ENCODE measurements around the gene RITA1.

RITA1 gene

DNA sequence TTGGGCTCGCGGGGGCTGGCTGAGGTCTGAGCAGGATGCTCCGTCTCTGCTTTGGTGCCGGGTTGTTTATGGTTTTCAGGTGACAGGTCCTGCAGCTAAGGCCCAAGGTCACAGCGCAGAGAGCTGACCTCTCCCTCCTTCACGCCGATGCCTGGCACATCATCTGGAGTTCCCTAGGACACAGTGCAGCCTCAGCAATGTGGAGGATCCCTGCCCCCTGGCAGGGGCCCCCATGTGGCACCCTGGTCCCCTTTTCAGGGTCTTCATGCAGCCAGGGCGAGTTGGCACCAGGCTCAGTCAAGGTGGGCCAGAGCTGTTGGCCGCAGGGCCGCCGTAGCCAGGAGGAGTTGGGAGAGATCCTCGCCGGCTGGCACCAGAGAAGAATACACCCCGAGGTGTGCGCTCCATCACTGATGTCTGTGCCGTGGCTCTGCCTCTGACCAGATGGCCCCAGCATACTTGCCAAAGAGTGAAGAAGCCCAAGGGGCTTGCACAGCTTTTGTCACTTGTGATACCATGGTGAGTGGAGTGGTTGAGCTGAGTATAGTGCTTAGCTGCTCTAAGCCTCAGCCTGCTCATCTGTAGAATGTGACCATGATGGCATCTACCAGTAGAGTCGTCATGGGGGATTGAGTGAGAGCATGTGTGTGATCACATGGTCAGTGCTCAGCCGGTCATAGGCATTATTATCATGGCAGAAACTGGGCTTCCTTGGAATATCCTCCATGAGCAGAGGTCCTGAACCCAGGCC lies 46.7 kb downstream of the RITA1 start:
- no peak for DNase-seq

DNA sequence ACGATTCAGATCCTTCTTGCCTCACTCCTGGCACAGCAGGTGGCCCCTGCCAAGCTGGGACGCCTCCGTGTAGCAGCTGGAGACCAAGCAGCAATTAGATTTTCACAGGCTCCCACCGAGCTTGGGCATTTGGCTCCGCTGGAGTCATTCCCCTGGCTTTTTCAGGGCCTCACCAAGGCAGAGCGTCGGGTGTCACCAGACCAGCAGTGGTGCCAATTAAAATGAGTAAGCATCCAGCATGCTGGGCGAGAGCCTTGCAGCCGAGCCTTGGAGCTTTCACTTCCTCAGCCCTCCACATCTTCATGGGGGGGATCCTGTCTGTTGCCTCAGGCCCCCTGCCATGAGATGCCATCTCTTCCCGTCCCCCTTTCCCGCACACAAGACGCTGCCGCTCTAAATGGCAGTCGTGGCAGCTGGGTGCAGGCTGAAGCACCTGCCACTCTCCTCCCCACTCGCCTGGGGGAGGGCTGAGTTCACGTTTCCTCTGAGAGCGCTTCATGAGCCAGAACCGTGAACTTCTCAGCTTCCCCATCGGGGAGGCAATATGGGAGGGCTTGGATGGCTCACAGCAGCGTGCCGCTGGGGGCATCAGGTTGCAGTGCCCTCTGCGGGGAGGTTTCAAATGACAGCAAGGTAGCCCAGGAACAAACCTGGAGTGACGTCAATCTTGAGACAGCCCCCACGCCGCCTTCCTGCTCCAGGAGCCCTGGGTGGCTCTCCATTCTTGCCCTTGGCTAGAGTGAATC lies 47.5 kb downstream of the RITA1 start:
- DNase-seq: peak; percentile 96

DNA sequence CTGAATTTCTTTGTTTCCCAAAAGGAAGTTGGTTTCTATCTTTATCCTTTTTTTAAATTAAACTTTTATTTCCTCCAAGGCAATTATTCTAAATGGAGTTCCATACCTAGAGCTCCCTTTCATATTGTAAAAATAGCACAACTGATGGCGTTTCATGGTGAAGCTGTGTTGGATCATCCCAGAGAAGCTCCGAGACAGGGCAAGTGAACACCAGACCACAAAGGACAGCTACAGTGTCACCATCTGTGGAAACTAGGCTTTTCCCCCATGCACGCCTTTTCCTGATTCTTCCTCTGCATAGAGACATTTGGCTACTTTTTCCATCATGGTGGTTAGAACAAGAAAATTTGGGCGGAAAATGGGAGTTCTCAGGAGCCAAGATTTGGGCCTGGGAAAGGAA lies 48.4 kb downstream of the RITA1 start:
- DNase-seq: no peak

DNA sequence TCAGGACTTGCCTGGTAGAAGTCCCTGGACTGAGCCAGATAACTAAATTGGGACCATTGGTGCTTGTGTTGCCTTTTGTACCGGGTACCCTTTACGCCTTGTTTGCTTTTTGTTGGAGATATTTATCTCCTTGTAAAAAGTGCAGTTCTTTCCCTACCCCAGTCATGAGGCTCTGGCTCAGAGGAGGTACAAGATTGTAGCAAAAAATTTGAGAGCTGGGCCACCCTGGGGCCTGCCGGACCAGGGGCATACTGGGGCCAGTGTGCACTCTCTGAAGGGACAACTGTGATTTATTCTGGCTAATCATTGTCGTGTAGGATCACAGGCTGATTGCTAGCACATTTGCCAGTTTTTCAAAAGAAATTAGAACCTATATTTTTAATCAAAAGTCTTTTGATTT lies 49.0 kb downstream of the RITA1 start:
- DNase-seq: no peak

DNA sequence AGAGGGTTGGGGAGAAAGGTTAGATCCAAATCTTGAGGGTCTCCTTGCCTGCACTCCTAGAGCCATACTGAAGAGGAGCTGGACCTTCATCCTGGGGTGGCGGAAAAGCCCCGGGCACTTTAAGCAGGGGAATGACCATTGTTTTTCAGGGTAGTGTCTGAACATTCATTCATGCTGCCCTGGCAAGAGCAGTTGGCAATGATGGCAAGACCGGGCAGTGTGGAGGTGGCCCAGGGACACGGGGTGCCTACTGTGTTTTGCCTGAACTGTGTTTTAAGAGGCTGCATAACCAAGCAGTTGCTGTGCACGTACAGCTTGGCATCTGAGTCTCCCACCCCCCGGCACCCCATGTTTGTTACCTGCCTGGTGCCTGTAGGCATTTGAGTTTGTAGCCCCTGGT lies 50.5 kb downstream of the RITA1 start:
- DNase-seq: no peak

DNA sequence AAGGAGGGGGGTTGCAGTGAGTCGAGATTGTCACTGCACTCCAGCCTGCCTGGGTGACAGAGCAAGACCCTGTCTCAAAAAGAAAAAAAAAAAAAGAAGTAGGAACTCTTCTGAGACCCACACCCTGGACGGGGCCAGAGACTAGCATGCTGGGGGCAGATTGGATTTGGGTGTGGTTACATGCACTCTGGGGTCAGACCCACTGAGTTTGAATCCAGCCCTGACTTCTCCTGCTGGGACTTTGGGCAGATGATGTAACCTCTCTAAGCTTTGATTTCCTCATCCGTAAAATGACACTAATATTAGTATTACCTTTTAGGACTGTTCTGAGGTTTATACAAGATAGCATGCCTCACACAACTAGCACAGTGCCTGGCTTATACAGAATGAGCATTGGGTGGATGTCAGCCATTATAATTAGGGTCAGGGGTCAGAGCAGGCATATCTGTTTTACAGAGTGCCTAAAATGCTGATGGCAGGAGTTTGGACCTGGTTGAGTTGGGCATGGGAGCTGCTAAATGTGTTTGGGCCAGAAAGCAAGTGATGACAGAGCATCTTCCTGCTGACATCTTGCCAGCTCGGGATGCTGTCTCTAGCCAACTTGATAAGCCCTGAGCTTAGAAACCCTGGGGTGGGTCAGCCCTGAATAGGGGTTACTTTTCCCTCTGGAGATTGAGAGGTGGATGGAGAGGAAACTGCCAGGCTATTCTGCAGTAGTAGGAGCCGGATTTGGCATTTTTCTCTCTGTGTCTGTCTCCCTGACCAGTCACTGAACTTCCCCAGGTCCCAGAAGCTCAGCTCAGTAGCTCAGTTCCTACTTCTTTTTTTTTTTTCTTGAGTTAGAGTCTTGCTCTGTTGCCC lies 51.2 kb downstream of the RITA1 start:
- DNase-seq: no peak

DNA sequence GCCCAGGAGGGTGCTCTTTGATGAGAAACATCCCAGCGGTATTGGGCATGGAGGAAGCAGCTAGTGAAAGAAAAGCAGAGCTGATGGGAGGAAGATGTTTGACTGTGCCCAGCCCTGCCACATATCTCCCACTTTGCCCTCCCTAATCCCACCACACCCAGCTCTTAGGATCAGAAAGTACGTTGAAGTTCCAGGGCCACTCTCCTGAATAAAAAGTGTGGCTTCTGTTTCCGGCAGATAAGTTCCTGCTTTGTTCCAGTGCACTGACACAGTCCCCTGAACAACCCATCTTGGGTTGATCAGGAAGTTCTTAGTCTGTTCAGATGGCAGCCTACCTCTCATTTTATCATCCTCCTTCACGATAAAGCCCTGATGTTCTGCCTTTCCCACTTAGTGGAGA lies 52.2 kb downstream of the RITA1 start:
- DNase-seq: no peak

DNA sequence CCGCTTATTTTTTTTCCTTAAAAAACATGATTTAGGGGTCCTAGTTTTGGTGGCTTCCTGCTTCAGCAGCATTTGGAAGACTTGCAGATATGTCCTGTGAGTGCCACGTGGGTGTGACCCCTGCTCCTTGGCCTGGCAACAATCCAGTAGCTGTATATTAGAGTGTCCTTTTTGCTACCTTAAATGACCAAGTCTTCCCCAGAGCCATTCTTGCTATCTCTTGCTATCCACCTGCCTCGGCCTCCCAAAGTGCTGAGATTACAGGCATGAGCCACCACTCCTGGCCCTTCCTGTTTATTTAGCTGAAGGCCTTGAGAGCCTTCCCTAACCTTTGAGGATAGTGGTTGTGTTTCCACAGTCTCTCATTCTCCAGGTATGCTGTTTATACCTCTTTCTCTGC lies 52.8 kb downstream of the RITA1 start:
- no peak for DNase-seq

DNA sequence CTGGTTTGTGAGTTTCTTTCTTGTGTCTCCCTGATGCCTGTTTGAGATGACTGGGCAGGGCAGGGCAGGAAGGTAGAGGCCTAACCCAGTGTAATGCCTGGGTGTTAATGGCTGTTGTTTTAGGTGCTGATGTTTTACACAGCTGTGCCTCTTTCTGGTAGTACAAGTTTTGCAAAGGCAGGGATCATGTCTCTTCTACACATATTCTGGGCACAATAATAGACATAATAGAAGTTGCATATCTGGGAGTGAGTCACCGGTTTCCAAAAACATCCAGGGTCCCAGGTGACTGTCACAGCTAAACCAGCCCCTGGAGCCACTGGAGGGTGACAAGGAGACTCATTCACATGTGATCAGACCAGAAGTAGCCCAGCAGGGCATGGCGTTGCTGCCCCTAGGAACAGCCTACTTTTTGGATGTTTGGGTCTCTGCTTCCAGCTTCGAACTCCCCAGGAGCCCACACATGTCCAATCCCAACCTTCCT lies 53.8 kb downstream of the RITA1 start:
- DNase-seq: no peak

DNA sequence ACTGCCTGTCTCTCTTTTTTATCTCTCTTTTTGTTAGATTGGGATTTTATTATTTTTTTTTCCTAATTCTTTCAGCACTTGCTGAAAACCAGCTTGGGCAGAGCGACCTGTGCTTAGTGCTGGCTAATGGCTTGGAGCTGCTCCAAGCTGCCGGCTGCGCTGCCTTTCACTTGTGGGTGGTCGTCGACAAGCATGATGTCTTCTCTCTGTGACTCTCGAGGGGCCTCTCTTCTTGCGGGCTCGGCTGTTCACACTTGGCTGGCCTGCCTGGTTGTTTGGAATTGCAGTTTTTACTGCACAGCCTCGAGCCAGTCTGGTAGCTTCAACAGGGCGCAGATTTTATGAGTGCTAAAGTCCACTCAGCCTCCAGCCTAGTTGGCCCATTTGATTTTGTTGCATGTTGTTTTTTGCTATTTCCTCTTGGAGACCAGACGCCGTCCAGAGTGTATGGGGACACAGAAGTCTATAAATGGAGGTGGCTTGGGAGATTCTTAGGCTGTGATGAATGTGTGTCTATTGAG lies 54.4 kb downstream of the RITA1 start:
- no peak for DNase-seq

DNA sequence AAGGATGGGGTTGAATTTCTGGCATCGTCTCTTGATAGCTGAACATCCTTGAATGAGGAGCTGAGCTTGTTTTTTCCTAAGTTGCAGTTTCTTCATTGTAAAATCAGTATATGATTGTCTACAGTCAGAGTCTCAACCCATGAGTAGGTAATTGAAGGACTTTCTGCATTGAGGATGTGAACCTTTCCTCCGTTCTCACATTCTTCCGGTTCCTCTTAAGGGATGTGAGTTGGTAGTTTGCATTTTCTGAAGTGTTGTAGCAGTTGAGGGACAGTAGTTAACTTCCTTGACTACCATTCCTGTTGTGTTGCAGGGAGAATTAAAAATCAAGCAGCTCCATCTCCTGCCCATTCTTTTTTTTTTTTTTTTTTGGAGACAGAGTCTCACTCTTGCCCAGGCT lies 54.9 kb downstream of the RITA1 start:
- DNase-seq: no peak

DNA sequence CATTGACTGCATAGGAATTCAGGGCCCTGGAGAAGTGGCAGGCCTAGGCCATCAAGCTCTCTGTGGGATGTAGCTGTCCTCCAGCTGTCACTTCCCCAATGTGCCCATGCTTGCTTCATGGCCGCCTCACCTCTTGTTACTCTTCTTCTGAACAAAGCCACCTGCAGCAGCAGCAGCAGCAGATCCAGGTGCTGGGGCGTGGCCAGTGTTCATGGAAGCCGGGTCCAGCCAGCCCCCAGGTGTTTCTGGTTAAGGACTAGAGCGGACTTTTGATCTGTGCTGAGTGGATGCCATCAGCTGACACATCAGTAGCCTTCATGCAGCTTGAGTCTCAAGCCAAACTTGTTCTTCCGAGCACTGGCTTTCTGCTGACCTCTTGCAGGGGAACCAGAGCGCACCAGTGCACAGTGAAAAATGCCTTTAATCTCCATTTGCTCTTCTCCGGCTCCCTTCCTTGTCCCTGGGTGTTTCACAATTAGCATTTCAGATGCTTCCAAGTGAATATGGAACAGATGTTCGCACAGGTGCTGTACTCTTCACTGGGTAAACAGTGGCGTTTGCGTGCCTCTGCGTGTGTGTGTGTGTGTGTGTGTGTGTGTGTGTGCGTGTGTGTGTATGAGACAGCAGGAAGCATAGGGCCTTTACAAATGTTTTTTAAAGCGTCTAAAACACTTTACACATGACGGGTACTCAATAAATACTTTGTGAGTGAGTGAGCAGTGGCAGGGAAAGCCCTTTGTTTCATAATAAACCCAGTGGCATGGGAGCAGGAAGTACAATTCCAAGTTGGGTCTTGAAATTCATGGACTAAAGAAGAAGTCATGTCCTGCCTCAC lies 55.9 kb downstream of the RITA1 start:
- peak; percentile 97 for DNase-seq

All from NCI-H69 (cell line).